ENCODE measurements around the gene TRMT112.
"Not testable (repeated sequence)": the region's sequence is repeated elsewhere in the genome, so short reads cannot be mapped to it uniquely, and the experiment has no call there.

TRMT112 gene

DNA sequence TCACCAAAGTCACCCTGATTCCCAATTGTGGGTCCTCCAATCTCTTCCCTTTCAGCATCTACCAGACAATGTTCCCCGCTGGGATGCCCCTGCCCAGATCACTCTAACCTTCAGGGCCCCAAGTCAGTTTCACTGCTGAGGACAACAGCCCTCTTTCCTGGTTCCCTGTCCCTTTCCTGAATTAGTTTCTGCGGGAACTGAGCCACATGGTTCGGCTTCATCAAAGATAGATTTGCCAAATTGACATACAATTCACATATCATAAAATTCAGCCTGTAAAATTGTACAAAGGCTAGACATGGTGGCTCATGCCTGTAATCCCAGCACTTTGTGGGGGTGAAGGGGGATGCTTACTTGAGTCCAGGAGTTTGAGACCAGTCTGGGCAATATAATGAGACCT lies 10.6 kb upstream of the TRMT112 start:
- DNase-seq: no peak

DNA sequence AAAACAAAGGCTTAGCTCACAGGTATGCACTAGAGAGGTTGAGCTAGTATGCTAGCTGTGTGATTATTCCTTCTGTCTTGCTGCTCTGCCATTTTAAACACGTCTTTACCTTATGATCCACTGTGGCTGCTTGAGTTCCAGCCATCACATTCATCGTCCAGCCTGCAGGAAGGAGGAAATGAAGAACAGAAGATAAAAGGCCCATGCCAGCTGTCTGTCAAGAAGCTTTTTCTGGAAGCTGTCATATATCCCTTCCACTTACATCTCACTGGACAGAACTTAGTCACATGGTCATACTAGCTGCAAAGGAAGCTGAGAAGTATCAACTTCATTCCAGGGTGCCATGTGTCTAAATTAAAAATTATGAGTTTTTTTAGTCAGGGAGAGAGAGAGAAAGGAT lies 10.0 kb upstream of the TRMT112 start:
- no peak for DNase-seq

DNA sequence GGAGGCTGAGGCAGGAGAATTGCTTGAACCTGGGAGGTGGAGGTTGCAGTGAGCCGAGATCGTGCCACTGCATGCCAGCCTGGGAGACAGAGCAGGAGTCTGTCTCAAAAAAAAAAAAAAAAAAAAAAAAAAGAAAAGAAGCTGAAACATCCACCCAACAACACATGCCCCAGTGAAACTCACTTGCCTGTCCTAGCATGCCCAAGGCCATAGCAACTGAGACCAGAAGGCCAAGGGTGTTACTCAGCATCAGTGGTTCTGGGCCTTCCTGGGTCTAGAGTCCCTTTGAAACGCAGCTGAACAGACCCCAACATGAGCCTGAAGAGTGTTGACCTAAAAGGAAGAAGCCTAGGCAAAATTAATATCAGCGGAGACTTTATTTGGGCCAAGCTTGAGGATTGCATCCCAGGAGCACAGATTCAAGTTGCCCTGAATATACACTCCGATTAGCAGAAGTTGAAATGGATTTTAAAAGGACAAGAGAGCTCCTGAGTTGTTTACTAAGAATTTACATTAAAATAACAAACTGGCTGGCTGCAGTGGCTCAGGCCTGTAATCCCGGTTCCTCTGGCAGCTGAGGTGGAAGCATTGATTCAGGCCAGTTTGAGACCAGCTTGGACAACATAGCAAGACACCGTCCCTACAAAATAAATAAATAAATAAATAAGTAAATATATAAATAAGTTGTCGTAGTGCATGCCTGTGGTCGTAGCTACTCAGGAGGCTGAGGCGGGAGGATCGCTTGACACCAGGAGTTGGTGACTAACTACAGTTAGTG lies 7.5 kb upstream of the TRMT112 start:
- DNase-seq: no peak

DNA sequence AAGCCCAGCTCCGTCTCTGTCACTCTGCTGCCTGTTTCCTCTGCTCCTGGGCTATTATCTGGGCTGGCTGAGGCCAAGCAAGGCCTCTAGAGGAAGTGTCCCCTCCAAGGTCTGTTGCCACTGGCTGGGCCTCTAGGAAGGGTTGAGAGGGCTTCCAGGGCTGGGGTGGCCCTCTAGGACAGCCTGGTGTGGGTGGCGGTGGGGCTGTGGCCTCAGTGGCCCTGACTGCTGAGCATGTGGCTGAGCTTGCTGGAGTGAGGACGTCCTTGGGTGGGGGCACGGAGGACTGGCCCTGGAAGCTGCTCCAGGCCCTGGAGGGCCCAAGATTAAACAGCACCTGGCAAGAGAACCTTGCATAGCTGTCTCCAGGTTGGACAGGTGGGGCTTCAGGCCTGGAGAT lies 6.6 kb upstream of the TRMT112 start:
- not testable (repeated sequence) for DNase-seq

DNA sequence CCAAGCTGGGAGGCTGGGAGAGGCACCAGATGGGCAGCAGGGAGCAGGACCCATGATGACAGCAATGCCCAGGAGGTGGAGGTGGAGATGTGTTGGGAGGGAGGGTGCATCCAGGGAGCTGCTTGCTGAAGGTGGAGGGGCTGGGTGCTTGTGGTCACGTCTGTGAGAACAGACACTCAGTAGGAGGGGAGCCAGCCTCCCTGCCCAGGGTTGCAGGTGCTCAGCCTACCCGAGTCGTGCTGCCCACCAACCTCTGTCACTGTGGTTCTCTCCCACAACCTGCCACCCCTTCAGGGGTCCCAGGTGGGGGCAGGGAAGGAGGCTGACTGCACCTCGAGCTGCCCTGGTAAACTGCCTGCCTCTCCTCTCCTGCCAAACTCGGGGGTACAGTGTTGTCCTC lies 6.0 kb upstream of the TRMT112 start:
- DNase-seq: no peak

DNA sequence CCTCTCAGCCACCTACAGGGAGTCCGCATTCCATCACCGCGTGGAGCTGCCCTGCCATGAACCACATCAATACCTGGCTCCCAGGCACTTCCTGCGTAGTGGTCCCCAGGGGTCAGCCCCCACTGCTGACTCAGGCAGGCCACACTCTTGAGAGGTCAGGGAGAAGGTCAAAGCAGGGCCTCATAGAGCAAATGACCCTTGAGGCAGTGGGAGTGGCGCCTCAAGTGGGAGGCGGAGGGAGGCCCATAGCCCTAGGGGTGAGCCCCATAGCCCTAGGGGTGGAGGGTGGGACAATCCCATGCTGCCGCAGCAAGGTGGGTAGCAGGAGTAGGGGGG lies 5.5 kb upstream of the TRMT112 start:
- DNase-seq: no peak

DNA sequence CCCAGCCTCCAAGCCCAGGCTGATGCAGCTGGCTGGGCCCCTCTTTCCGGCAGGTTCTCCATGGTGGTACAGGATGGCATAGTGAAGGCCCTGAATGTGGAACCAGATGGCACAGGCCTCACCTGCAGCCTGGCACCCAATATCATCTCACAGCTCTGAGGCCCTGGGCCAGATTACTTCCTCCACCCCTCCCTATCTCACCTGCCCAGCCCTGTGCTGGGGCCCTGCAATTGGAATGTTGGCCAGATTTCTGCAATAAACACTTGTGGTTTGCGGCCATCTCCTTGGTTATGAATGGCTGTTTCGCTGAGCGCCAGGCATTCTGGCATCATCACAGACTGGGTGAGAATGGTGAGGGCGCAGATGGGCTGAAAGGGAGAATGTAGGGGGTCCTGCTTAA lies 4.2 kb upstream of the TRMT112 start:
- no peak for DNase-seq

DNA sequence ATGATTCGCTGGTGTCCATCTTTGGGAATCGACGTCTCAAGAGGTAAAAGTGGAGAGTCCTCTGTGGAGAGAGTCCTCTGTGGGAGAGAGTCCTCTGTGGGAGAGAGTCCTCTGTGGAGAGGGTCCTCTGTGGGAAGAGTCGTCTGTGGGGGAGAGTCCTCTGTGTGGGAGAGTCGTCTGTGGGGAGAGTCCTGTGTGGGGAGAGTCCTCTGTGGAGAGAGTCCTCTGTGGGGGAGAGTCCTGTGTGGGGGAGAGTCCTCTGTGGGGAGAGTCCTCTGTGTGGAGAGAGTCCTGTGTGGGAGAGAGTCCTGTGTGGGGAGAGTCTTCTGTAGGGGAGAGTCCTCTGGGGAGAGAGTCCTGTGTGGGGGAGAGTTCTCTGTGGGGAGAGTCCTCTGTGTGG lies 3.7 kb upstream of the TRMT112 start:
- DNase-seq: no peak

DNA sequence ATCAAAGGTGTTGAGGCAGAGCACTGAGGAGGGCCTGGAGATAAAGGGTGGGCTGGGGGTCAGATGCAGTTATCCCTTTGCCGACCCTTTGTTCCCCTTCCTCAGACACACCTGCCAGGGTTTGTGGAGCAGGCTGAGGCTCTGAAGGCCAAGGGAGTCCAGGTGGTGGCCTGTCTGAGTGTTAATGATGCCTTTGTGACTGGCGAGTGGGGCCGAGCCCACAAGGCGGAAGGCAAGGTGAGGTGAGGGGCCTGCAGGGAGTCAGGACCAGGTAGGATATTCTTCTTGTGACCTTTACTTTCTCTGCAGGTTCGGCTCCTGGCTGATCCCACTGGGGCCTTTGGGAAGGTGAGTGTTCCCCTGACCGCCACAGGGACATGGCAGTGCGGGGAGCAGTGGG lies 3.2 kb upstream of the TRMT112 start:
- no peak for DNase-seq

DNA sequence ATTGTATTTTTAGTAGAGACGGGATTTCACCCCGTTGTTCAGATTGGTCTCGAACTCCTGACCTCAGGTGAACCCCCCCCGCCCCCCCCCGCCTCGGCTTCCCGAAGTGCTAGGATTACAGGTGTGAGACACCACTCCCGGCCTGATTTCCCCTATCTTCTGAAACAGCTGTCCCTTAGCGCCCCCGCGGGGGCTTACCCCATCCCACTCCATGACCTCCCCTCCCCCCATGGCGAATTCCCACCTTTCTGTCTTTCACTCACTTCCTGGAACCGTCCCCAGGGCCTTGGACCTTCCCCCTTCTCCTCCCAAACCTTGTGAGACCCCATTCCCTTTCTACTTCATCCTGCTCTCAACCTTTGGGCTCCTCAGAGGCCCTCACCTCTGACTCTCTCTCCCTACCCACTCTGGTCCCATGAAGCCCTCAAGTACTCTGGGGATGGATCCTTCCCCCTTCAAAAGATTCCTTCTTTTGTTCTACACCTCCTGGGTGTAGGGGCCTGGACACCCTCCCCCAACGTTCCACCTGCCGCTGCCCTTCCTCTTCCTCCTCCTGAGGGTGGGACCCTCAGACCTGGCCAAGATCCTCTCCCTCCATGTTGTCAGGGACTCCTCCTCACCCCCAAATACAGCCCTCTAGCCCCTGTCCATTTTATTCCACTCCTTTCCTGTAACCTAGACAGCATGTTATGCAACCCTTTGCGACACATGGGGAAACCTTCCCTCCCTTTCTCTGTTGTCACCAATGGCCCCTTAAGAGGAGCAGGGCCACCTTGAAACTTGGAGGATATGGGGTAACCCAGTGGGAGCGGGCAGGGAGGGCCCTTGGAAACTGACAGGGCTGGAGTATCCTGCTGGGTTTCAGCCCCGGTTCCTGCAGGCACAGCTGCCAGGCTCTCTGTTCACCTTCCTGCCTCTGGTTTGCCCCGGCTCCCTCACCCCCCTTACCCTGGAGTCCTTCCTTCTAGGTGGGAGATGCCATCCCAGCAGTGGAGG lies 1.7 kb upstream of the TRMT112 start:
- no peak for DNase-seq

DNA sequence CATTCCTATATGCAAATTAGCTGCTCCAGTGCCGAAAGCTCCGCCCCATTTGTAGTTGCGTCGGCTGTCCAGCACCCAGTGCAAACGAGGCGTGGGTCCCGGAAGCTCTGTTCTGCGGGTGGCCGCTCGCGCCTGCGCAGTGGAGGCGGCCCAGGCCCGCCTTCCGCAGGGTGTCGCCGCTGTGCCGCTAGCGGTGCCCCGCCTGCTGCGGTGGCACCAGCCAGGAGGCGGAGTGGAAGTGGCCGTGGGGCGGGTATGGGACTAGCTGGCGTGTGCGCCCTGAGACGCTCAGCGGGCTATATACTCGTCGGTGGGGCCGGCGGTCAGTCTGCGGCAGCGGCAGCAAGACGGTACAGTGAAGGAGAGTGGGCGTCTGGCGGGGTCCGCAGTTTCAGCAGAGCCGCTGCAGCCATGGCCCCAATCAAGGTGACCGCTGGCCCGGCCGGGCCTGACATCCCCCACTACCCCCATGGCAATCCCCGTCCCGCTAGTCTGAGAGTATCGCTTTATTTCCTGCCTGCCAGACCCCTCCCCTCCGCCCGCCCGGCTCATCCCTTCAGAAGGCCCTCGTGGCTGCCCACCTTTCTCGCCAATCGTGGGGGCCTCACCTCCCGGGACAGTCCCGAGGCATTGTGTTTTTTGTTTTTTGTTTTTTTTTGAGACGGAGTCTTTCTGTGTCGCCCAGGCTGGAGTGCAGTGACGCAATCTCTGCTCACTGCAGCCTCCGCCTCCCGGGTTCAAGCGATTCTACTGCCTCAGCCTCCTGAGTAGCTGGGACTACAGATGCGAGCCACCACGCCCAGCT lies 804 bp upstream of the TRMT112 start, which contains the start of gene PRDX5:
PRDX5 (plus strand) TSS at position 161 of the 805 bp plus-strand sequence; CDS start at position 256, 95 bp downstream.
- peak; percentile 96 for DNase-seq

DNA sequence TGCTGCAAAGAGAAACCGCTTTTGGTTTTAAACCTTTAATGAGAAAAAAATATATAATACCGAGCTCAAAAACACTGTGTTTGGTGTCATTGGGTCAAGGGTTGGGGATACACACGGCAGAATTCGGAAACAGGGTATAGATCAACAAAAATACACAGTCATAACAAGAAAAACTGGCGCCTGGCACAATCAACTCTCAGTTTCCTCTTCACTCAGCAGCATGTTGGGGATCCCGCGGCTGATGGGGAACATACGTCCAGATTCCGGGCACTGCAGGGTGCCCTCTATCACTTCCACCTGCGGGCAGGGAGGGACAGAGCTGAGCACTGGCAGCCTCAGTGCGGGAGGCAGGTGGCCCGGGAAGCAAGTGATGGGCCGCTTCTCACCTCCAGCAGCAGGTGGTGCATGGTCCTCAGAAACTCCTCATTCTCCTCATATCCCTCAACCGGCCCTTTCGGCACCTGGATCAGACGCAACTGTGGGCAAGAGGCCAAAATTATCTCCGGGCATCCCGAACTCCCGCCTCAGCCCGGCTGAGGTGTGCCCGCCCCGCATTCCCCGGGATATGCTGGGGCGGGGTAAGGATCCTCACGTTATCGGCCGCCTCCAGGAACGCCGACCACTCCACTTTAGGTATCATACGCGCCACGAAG lies 561 bp downstream of the TRMT112 start:
- DNase-seq: peak; percentile 54

DNA sequence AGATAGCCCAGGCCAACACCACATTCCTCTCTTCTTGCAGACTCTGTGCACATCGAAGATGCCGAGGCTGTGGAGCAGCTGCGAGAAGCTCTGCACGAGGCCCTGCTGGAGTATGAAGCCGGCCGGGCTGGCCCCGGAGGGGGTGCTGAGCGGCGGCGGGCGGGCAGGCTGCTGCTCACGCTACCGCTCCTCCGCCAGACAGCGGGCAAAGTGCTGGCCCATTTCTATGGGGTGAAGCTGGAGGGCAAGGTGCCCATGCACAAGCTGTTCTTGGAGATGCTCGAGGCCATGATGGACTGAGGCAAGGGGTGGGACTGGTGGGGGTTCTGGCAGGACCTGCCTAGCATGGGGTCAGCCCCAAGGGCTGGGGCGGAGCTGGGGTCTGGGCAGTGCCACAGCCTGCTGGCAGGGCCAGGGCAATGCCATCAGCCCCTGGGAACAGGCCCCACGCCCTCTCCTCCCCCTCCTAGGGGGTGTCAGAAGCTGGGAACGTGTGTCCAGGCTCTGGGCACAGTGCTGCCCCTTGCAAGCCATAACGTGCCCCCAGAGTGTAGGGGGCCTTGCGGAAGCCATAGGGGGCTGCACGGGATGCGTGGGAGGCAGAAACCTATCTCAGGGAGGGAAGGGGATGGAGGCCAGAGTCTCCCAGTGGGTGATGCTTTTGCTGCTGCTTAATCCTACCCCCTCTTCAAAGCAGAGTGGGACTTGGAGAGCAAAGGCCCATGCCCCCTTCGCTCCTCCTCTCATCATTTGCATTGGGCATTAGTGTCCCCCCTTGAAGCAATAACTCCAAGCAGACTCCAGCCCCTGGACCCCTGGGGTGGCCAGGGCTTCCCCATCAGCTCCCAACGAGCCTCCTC lies 1.5 kb downstream of the TRMT112 start:
- DNase-seq: not testable (repeated sequence)

DNA sequence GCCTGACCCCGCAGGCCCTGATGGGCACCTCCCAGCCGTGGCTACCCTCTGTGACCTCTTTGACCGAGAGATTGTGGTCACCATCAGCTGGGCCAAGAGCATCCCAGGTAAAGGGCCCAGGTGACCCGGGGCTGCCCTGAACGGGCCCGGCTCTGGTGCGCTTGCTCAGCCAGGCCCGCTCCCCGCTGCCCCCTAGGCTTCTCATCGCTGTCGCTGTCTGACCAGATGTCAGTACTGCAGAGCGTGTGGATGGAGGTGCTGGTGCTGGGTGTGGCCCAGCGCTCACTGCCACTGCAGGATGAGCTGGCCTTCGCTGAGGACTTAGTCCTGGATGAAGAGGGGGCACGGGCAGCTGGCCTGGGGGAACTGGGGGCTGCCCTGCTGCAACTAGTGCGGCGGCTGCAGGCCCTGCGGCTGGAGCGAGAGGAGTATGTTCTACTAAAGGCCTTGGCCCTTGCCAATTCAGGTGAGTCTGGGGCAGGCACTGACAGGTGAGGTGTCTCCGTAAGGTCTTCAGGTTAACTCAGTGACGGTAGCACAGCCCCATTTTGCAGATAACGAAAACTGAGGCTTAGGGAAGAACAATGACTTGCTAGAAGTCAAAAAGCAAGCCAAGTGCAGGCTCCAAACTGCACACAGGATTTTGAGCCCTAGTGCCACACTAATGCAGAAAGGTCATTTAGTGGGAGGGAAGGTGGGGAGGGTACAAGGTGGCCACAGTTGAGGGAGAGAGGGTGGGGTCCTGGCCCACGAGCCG lies 2.4 kb downstream of the TRMT112 start:
- DNase-seq: no peak

DNA sequence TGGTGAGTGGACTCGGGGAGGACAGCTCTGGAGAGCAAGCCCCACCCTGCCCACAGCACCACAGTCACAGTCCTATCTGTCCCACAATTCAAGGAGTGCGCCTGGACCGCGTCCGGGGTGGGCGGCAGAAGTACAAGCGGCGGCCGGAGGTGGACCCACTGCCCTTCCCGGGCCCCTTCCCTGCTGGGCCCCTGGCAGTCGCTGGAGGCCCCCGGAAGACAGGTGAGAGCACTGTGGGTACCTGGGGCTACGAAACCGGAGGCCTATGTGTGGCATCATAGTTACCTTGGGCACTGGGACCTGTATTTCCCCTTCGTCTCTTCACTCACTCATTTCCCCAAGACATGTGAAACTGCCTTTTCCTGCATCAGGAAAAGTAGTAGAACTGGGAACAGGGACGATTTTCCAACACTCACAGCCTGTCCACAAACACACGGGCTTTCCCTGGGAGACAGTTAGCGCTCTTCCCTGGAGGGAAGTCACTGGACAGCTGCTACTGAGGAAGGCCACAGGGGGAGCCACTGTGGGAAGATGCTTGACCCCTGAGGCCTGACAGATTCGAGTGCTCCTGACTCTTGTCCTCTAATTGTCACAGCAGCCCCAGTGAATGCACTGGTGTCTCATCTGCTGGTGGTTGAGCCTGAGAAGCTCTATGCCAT lies 3.1 kb downstream of the TRMT112 start:
- DNase-seq: no peak

DNA sequence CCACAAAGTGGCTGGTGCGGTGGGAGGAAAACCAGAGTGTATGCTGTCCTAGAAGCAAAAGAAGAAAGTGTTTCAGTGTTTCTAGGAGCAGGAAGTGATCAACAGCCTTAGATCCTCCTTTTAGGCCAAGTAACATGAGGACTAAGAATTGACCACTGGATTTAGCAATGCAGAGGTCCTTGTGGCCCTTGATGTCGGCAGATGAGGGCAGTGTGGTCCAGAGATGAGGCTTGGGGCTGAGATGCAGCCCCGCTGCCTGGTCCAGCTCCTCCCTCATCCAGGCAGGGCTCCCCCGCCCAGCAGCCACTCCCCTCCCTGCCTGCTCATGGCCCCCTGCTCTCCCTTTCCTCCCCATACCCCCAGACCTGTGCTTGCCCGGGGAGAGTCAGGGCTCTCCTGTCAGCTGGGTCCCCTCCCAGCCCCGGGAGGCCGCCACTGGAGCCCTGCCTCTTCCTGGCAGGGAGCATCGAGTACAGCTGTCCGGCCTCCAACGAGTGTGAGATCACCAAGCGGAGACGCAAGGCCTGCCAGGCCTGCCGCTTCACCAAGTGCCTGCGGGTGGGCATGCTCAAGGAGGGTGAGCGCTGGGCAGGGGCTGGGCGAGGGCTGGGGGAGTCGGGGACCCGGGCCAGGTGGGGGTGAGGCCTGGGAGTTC lies 3.7 kb downstream of the TRMT112 start:
- no peak for DNase-seq

DNA sequence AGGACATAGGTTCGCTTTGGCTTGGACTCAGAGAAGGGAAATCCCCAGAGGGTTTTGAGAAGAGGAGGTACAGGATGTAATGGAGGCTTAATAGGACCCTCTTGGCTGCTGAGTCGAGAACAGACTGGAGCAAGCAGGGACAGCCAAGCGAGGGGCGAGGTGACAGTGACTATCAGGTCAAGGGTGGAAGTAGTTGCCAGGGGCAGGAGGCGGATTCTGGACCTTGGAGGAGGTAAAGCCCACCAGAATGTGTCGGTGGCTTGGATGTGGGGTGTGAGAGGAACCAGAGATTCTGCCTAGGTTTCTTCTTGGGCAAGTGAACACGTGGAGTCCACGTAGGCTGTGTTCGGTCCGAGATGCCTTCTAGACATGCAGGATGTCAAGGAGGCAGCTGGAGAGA lies 4.4 kb downstream of the TRMT112 start:
- DNase-seq: no peak

DNA sequence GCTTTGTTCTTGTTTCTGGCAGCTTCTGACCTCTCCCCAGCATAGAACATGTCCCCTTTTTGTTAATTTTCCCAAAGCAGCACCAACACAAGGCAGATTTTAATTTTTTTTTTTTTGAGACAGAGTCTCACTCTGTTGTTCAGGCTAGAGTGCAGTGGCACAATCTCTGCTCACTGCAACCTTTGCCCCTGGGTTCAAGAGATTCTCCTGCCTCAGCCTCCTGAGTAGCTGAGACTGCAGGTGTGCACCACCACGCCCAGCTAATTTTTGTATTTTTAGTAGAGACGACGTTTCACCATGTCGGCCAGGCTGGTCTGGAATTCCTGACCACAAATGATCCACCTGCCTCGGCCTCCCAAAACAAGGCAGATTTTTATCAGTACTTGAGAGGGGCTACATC lies 9.6 kb downstream of the TRMT112 start:
- not testable (repeated sequence) for DNase-seq

DNA sequence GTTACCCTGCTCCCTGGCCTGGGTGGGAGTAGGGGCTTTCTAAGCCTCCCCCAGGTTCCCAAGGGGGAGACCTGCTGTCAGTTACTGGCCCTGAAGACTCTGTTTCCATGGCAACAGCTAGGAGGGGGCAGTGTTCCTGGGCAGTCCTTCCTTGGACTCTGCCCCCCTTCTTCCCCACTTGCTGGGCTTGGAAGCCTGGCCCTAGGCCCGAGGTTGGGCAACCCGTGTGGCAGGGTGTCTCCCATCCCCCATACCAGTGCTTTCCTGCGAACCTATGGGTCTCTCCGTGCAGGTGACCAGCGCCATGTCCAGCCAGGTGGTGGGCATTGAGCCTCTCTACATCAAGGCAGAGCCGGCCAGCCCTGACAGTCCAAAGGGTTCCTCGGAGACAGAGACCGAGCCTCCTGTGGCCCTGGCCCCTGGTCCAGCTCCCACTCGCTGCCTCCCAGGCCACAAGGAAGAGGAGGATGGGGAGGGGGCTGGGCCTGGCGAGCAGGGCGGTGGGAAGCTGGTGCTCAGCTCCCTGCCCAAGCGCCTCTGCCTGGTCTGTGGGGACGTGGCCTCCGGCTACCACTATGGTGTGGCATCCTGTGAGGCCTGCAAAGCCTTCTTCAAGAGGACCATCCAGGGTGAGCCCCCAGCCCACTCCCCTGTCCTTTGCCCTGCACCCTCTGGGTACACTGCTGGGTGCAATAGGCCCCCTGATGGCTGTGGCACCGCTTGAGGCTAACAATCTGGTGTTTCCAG lies 10.3 kb downstream of the TRMT112 start:
- no peak for DNase-seq
